Psoas muscle (tissue), 8 donors: Measurements from ENCODE around the gene IGF2BP1. TPM values are rescaled to one million over a fixed set of nuclear protein-coding genes. Genes with fewer than 3 reads are reported as not detected.

Experiments
- ATAC-seq, 4 donors: fragments of 200-7000 bp; cut with Tn5 transposase; one replicate each; pipeline ENCODE4 v1.9.1; 2020; ENCODE audit warnings: moderate library complexity in 3 of 4, mild to moderate bottlenecking in 2 of 4
- DNase-seq, 2 donors: peaks; one replicate each; pipeline ENCODE4 v3.0.0-alpha.2; 2020
- H3K27ac ChIP-seq: fragments of 200-600 bp; one replicate; pipeline ENCODE4 v1.8.0; 2022
- H3K27me3 ChIP-seq, 3 donors: fragments of 200-600 bp in 1 of 3; one replicate each; pipeline versions ENCODE4 v1.6.1 to v1.8.0; 2013 to 2022; ENCODE audit warnings: low read length in 2 of 3, mild to moderate bottlenecking in 2 of 3, moderate library complexity in 1 of 3; ENCODE audit not compliant: insufficient read depth in 3 of 3
- H3K36me3 ChIP-seq, 2 donors: fragments of 200-600 bp in 1 of 2; one replicate each; pipeline versions ENCODE4 v1.6.1 to v1.8.0; 2013 to 2022; ENCODE audit warnings: low read depth in 1 of 2, mild to moderate bottlenecking in 1 of 2, moderate library complexity in 1 of 2; ENCODE audit not compliant: insufficient read depth in 1 of 2
- H3K4me1 ChIP-seq: fragments of 200-600 bp; one replicate; pipeline ENCODE4 v1.8.0; 2022
- H3K4me3 ChIP-seq: fragments of 200-600 bp; one replicate; pipeline ENCODE4 v1.8.0; 2022; ENCODE audit warnings: mild to moderate bottlenecking
- H3K9me3 ChIP-seq: fragments of 200-600 bp; one replicate; pipeline ENCODE4 v1.8.0; 2022
- WGBS, 3 donors: extraction: QIAGEN DNeasy Blood & Tissue Kit; methylation state at CpG; one replicate each; pipeline versions ENCODE4 v1.1.6 to v1.1.7; 2013; 5-methylcytosine and 5-hydroxymethylcytosine counted together
- intact Hi-C, 2 donors: fragments of 100-400 bp; cut with DNase I; formaldehyde crosslinking; loops; one replicate each; pipeline versions ENCODE4 v1.11.0 to v1.14.2; 2022
- polyA plus RNA-seq, 3 donors: library from polyadenylated mRNA; stranded (reverse); fragments of 200-250 nt; gene quantifications; one replicate each; pipeline ENCODE4 v1.2.3, GENCODE V29; 2013
- total RNA-seq, 4 donors: library from RNA; stranded (reverse); fragmentation: NEBNext Ultra II Directional in 2 of 4; extraction: Animal tissue kit (Norgen Biotek cat#: 25700) in 2 of 4; gene quantifications; one replicate each; pipeline versions ENCODE4 v1.2.1 to v1.2.4, GENCODE V29; 2021 to 2023
- TF ChIP-seq, protein P1 (sequence below): fragments of 200-600 bp; IDR thresholded peaks from one replicate; pipeline ENCODE4 v1.8.0; 2022; ENCODE audit warnings: antibody characterized with exemption
- donor health status: healthy with polysubstance abuse.
- donor health status: DM: no; HTN: no; CAD: no; lungs with moderate emphysema.
- donor health status: Bipolar disorder and iron deficiency.
- donor health status: healthy.
- donor health status: DM: yes; HTN: yes; CAD: no.
- donor health status: DM: no; HTN: no; CAD: no.
- donor health status: DM: no; HTN: no; CAD: no.
- donor health status: DM: yes; HTN: yes; CAD: no.

Gene IGF2BP1
- total and polyA plus RNA-seq, 7 donors: not detected

DNA sequence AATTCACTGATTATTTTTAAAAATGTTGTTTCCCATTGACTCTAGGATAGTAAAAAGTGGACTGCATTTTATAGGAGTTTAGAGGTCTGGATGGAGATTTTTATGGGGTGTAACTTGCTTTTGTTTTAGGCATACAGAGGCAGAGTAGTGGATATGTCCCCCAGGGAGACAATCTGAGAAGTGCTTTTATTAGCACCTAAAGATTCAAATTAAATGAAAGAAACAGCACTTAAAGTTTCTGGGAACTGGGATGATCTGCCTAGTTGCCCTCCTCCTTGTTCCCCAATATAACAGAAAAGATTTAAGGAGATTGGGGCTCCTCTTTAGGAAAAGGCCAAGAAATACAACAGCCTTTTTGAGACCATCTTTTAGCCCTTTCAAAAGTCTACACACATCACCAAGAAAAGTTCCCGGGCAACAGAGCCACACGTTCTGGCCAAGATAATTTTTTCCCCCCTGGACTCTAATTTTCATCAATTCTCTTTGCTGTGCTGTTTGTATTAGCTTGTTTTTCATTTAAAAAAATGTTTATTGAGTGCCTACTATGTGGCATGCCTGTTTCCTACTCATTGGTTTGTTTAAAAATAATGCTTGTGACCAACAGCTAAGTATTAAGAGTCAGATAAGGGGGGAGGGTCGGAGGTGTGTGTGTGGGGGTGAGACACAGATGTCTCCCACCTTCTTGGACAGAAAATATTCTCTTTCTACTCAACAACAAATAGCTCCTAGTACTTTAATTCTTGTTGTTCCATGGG is 2.5 kb upstream of the IGF2BP1 start:
- Histone ChIP-seq H3K27me3 (peaks cover 16 to 99% (median 41%) of the 10 kb centered on the region in 3 donors), H3K4me3 (no peak overlapping the region), H3K9me3 (no peaks in the 10 kb centered on the region), H3K27ac (no peak overlapping the region), H3K4me1 (peaks cover 4% of the 10 kb centered on the region), H3K36me3 (no peaks in the 10 kb centered on the region)
- no peak for DNase-seq
- ATAC-seq: no peak
- intact Hi-C loops: no loop called here
- WGBS, 3 donors: 36 to 44% (median 42%) methylated on average over 3 of the region's 3 CpGs
- TF ChIP-seq, protein P1, sequence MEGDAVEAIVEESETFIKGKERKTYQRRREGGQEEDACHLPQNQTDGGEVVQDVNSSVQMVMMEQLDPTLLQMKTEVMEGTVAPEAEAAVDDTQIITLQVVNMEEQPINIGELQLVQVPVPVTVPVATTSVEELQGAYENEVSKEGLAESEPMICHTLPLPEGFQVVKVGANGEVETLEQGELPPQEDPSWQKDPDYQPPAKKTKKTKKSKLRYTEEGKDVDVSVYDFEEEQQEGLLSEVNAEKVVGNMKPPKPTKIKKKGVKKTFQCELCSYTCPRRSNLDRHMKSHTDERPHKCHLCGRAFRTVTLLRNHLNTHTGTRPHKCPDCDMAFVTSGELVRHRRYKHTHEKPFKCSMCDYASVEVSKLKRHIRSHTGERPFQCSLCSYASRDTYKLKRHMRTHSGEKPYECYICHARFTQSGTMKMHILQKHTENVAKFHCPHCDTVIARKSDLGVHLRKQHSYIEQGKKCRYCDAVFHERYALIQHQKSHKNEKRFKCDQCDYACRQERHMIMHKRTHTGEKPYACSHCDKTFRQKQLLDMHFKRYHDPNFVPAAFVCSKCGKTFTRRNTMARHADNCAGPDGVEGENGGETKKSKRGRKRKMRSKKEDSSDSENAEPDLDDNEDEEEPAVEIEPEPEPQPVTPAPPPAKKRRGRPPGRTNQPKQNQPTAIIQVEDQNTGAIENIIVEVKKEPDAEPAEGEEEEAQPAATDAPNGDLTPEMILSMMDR: no peak

DNA sequence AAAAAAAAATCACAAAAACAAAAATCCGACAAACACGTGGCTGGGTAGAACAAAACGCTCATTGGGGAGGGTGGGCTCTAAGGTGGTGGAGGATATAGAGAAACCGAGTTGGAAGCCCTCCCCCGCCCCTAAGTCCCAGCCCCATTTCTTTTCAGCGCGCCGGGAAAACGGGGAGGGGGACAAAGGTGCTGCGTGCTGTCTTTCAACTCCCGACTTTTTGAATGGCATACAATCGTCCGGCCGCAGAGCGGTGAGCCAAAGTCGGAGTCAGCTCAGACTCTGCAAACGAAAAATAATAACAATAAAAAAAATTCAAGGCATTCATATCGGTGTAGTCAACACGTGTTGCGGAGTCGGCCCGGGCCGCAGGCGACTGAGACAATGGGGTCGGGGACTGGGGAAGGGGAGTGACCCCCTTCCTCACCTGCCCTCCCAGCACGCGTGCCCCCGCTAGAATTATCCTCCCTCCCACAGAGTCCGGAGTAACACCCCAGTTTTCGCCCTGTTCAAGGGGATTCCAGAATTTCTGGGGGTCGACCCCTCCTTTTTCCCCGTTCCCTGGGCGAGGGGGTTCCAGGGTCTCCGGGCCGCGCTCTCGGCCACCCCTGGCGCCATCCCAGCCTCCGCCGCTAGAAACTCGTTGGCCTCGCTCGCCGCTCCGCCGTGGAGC is 1.7 kb upstream of the IGF2BP1 start:
- intact Hi-C loops: no loop called here
- TF ChIP-seq, protein P1: no peak
- Histone ChIP-seq H3K27ac (no peak overlapping the region), H3K9me3 (no peaks in the 10 kb centered on the region), H3K4me3 (peak overlapping the region; percentile 23), H3K4me1 (peaks cover 4% of the 10 kb centered on the region), H3K27me3 (peaks cover 8 to 99% (median 40%) of the 10 kb centered on the region in 3 donors), H3K36me3 (no peaks in the 10 kb centered on the region)
- ATAC-seq (no peak), DNase-seq (no peak)
- WGBS, 3 donors: 6 to 7% (median 7%) methylated on average over 44 to 46 of the region's 46 CpGs

DNA sequence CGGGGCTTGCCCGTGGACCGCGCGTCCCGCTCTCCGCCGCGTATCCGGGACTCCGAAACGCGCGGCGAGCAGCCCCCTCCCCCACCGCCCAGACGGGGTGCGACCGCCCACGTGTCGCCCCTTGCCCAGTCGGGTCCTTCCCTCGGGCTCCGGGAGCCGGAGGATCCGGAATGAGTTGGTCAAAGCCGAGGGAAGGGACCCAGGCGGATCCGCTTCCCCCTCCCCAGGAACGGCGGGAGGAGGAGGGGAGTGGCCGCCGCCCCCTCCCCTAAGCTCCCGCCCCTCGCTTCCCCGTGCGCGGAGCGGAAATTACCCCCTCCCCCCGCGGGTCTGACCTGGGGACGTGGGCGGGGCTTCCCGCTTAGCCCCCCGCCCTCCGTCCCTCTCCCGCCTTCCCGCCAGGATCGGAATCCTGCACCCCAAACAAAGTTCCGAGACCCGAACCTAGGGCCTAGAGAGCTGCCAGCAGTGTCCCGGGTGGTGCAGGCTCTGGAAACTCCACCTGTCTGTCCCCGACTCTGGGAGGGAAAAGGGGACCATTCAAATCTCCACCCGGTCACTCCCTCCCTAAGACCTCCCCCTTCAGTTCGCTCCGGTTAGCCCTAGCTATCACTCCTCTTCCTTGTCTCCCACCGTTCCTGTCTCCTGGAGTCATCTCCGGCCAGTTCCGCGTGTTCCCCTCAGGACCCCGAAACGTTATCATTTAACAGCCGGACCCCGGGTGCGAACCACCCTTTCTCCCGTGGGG is 1.0 kb upstream of the IGF2BP1 start:
- H3K9me3 ChIP-seq: no peaks in the 10 kb centered on the region
- H3K27me3 ChIP-seq: peaks cover 5 to 99% (median 40%) of the 10 kb centered on the region in 3 donors
- H3K4me1 ChIP-seq: peaks cover 4% of the 10 kb centered on the region
- TF ChIP-seq, protein P1: no peak
- DNase-seq (no peak), ATAC-seq (peak in 1 of 4 donors; percentile 49)
- H3K27ac ChIP-seq: no peak overlapping the region
- intact Hi-C loops: no loop called here
- 2 to 3% (median 2%) methylated on average over 55 to 65 of the region's 66 CpGs for WGBS, 3 donors
- peak overlapping the region; percentile 23 for H3K4me3 ChIP-seq
- H3K36me3 ChIP-seq: no peaks in the 10 kb centered on the region

DNA sequence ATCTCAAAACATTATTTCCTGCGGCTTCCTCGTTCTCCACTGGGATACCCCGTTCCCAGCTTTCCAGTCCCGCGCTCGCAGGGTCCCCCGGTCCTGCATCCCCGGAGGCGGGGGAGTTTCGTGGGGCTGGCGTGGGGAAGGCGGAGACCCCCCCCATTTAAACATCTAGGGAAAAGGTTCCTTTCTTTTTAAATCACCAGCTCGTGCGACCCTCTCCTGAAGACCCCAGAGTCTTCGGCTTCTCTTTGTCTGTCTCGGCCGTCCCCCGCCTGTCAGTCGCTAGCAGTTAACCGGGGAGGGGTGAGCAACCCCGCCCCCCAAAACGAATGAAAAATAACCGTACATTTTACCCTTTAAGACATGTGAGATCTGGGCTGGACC is 473 bp upstream of the IGF2BP1 start:
- ATAC-seq (no peak), DNase-seq (no peak)
- 4 to 5% (median 5%) methylated on average over 23 of the region's 23 CpGs for WGBS, 3 donors
- Histone ChIP-seq H3K27me3 (peaks cover 5 to 99% (median 40%) of the 10 kb centered on the region in 3 donors), H3K36me3 (no peaks in the 10 kb centered on the region), H3K4me3 (no peak overlapping the region), H3K9me3 (no peaks in the 10 kb centered on the region), H3K27ac (no peak overlapping the region), H3K4me1 (peaks cover 4% of the 10 kb centered on the region)
- TF ChIP-seq, protein P1: no peak
- intact Hi-C loops: no loop called here
